ENCODE data around the gene LAMC2.
"Not testable (repeated sequence)": the region's sequence is repeated elsewhere in the genome, so short reads cannot be mapped to it uniquely, and the experiment has no call there.

Gene LAMC2

GRCh38 chr1:183273300-183273699 lies 87.2 kb downstream of the LAMC2 start:
- Histone ChIP-seq H3K9ac (ENCODE audit: low read depth in 1 of 2, low read length in 2 of 2) (no peak overlapping the region), H3K36me3 (ENCODE audit: control insufficient read depth in 2 of 2, insufficient read depth in 2 of 2, low read length in 2 of 2) (no peaks in the 10 kb centered on the region), H3K4me1 (ENCODE audit: control insufficient read depth in 2 of 2, insufficient read depth in 2 of 2, low read length in 2 of 2) (no peaks in the 10 kb centered on the region), H3K27ac (ENCODE audit: low read depth in 2 of 2, low read length in 2 of 2) (no peak overlapping the region), H3K9me3 (ENCODE audit: control insufficient read depth in 2 of 2, low read length in 2 of 2) (no peaks in the 10 kb centered on the region), H3K4me3 (ENCODE audit: low read length in 2 of 2) (no peak overlapping the region), H3K27me3 (ENCODE audit: control insufficient read depth in 2 of 2, insufficient read depth in 2 of 2, low read length in 2 of 2) (no peaks in the 10 kb centered on the region)

- not testable (repeated sequence) for H3K4me1 ChIP-seq (ENCODE audit: control insufficient read depth in 2 of 2, insufficient read depth in 2 of 2, low read length in 2 of 2); H3K27ac ChIP-seq (ENCODE audit: low read depth in 2 of 2, low read length in 2 of 2); H3K9me3 ChIP-seq (ENCODE audit: control insufficient read depth in 2 of 2, low read length in 2 of 2); H3K36me3 ChIP-seq (ENCODE audit: control insufficient read depth in 2 of 2, insufficient read depth in 2 of 2, low read length in 2 of 2); H3K9ac ChIP-seq (ENCODE audit: low read depth in 1 of 2, low read length in 2 of 2); H3K27me3 ChIP-seq (ENCODE audit: control insufficient read depth in 2 of 2, insufficient read depth in 2 of 2, low read length in 2 of 2); H3K4me3 ChIP-seq (ENCODE audit: low read length in 2 of 2)
Measured at GRCh38 chr1:183273984-183274383, 87.9 kb downstream of the LAMC2 start.

GRCh38 chr1:183274836-183275235 lies 88.8 kb downstream of the LAMC2 start:
- Histone ChIP-seq H3K4me1 (ENCODE audit: control insufficient read depth in 2 of 2, insufficient read depth in 2 of 2, low read length in 2 of 2) (no peaks in the 10 kb centered on the region), H3K9ac (ENCODE audit: low read depth in 1 of 2, low read length in 2 of 2) (no peak overlapping the region), H3K4me3 (ENCODE audit: low read length in 2 of 2) (no peak overlapping the region), H3K36me3 (ENCODE audit: control insufficient read depth in 2 of 2, insufficient read depth in 2 of 2, low read length in 2 of 2) (no peaks in the 10 kb centered on the region), H3K27ac (ENCODE audit: low read depth in 2 of 2, low read length in 2 of 2) (no peak overlapping the region), H3K9me3 (ENCODE audit: control insufficient read depth in 2 of 2, low read length in 2 of 2) (no peaks in the 10 kb centered on the region), H3K27me3 (ENCODE audit: control insufficient read depth in 2 of 2, insufficient read depth in 2 of 2, low read length in 2 of 2) (no peaks in the 10 kb centered on the region)

GRCh38 chr1:183275322-183275721 lies 89.3 kb downstream of the LAMC2 start:
- no peaks in the 10 kb centered on the region for H3K36me3 ChIP-seq (ENCODE audit: control insufficient read depth in 2 of 2, insufficient read depth in 2 of 2, low read length in 2 of 2)
- no peak overlapping the region for H3K4me3 ChIP-seq (ENCODE audit: low read length in 2 of 2)
- H3K9ac ChIP-seq (ENCODE audit: low read depth in 1 of 2, low read length in 2 of 2): no peak overlapping the region
- H3K4me1 ChIP-seq (ENCODE audit: control insufficient read depth in 2 of 2, insufficient read depth in 2 of 2, low read length in 2 of 2): no peaks in the 10 kb centered on the region
- H3K27ac ChIP-seq (ENCODE audit: low read depth in 2 of 2, low read length in 2 of 2): no peak overlapping the region
- H3K9me3 ChIP-seq (ENCODE audit: control insufficient read depth in 2 of 2, low read length in 2 of 2): no peaks in the 10 kb centered on the region
- H3K27me3 ChIP-seq (ENCODE audit: control insufficient read depth in 2 of 2, insufficient read depth in 2 of 2, low read length in 2 of 2): no peaks in the 10 kb centered on the region

DNA sequence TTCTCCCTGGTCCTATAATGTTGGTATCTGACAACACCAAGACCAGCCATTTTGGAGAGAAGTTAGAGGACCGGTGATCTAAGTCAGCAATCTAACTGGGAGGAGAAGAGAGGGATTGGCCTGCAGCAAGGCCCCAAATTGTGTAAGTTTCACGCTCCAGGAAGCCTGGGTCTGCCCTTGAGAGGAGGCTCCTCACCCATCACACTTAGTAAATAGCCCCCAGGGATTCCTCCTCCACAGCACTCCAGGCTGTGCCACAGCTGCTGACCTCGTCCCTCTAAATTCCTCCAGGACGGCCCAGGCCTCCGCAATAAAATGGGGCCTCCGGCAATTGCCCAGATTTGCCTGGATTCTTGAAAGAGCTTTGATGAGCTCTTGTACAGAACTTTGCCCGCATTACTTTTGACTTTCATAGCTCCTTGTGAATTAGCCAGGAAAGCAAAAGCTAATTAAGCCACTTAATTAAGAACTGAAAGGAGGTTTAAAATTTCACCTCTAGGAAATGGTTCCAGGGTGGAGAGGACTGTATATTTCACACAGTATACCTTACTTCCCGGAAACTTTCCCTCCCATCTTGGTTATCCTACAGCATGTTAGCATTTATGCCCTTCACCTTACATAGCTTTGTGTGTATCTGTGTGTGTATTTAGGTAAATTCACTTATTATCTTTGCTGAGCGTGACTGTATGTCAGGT lies 90.5 kb downstream of the LAMC2 start:
- H3K9ac ChIP-seq (ENCODE audit: low read depth in 1 of 2, low read length in 2 of 2): no peak overlapping the region
- H3K9me3 ChIP-seq (ENCODE audit: control insufficient read depth in 2 of 2, low read length in 2 of 2): no peaks in the 10 kb centered on the region
- no peaks in the 10 kb centered on the region for H3K36me3 ChIP-seq (ENCODE audit: control insufficient read depth in 2 of 2, insufficient read depth in 2 of 2, low read length in 2 of 2)
- no peaks in the 10 kb centered on the region for H3K4me1 ChIP-seq (ENCODE audit: control insufficient read depth in 2 of 2, insufficient read depth in 2 of 2, low read length in 2 of 2)
- H3K27me3 ChIP-seq (ENCODE audit: control insufficient read depth in 2 of 2, insufficient read depth in 2 of 2, low read length in 2 of 2): no peaks in the 10 kb centered on the region
- H3K4me3 ChIP-seq (ENCODE audit: low read length in 2 of 2): no peak overlapping the region
- H3K27ac ChIP-seq (ENCODE audit: low read depth in 2 of 2, low read length in 2 of 2): no peak overlapping the region

GRCh38 chr1:183277821-183278738 lies 92.0 kb downstream of the LAMC2 start:
- Histone ChIP-seq H3K4me1 (ENCODE audit: control insufficient read depth in 2 of 2, insufficient read depth in 2 of 2, low read length in 2 of 2) (no peaks in the 10 kb centered on the region), H3K27ac (ENCODE audit: low read depth in 2 of 2, low read length in 2 of 2) (no peak overlapping the region), H3K27me3 (ENCODE audit: control insufficient read depth in 2 of 2, insufficient read depth in 2 of 2, low read length in 2 of 2) (no peaks in the 10 kb centered on the region), H3K9me3 (ENCODE audit: control insufficient read depth in 2 of 2, low read length in 2 of 2) (no peaks in the 10 kb centered on the region), H3K4me3 (ENCODE audit: low read length in 2 of 2) (no peak overlapping the region), H3K9ac (ENCODE audit: low read depth in 1 of 2, low read length in 2 of 2) (no peak overlapping the region), H3K36me3 (ENCODE audit: control insufficient read depth in 2 of 2, insufficient read depth in 2 of 2, low read length in 2 of 2) (no peaks in the 10 kb centered on the region)

GRCh38 chr1:183278739-183279591 lies 92.9 kb downstream of the LAMC2 start:
- Histone ChIP-seq H3K36me3 (ENCODE audit: control insufficient read depth in 2 of 2, insufficient read depth in 2 of 2, low read length in 2 of 2) (no peaks in the 10 kb centered on the region), H3K4me3 (ENCODE audit: low read length in 2 of 2) (no peak overlapping the region), H3K9ac (ENCODE audit: low read depth in 1 of 2, low read length in 2 of 2) (no peak overlapping the region), H3K4me1 (ENCODE audit: control insufficient read depth in 2 of 2, insufficient read depth in 2 of 2, low read length in 2 of 2) (no peaks in the 10 kb centered on the region), H3K27me3 (ENCODE audit: control insufficient read depth in 2 of 2, insufficient read depth in 2 of 2, low read length in 2 of 2) (no peaks in the 10 kb centered on the region), H3K9me3 (ENCODE audit: control insufficient read depth in 2 of 2, low read length in 2 of 2) (no peaks in the 10 kb centered on the region), H3K27ac (ENCODE audit: low read depth in 2 of 2, low read length in 2 of 2) (peak overlapping the region in 1 of 2 donors; percentile 10)

DNA sequence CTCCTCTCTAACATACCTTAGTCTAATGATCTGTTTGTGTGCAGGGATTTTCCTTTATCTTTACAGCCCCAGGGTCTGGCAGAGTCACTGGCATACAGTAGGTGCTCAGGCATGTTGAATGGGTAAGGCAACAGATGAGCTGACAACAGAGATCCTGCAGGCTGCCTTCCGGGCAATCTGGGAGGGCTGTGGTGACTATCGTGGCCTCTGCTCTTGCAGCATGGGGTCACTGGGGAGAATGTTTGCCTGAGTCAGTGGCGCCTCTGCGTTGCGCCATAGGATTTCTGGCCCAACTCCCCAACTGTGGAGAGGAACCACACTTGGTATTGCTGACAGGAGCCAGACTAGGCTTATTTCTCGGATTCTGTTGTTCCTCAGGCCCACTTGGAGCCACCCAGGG lies 93.8 kb downstream of the LAMC2 start:
- no peaks in the 10 kb centered on the region for H3K36me3 ChIP-seq (ENCODE audit: control insufficient read depth in 2 of 2, insufficient read depth in 2 of 2, low read length in 2 of 2)
- peak overlapping the region in 1 of 2 donors; percentile 16 for H3K27ac ChIP-seq (ENCODE audit: low read depth in 2 of 2, low read length in 2 of 2)
- H3K4me3 ChIP-seq (ENCODE audit: low read length in 2 of 2): no peak overlapping the region
- no peaks in the 10 kb centered on the region for H3K9me3 ChIP-seq (ENCODE audit: control insufficient read depth in 2 of 2, low read length in 2 of 2)
- no peak overlapping the region for H3K9ac ChIP-seq (ENCODE audit: low read depth in 1 of 2, low read length in 2 of 2)
- H3K27me3 ChIP-seq (ENCODE audit: control insufficient read depth in 2 of 2, insufficient read depth in 2 of 2, low read length in 2 of 2): no peaks in the 10 kb centered on the region
- H3K4me1 ChIP-seq (ENCODE audit: control insufficient read depth in 2 of 2, insufficient read depth in 2 of 2, low read length in 2 of 2): no peaks in the 10 kb centered on the region

DNA sequence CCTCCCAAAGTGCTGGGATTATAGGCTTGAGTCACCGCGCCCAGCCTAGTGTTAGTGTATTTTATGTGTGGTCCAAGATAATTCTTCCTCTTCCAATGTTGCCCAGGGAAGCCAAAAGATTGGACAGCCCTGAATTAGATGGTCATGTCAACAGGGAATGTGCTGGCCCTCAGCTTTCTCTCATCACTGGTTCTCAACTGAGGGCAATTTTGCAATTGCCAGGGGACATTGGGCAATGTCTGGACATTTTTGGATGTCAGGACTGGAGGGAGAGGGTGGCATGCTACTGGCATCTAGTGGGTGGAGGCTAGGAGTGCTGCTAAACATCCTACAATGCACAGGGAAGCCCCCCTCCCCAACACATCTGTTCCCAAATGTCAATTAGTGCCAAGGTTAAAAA lies 95.0 kb downstream of the LAMC2 start:
- Histone ChIP-seq H3K4me3 (ENCODE audit: low read length in 2 of 2) (no peak overlapping the region), H3K27me3 (ENCODE audit: control insufficient read depth in 2 of 2, insufficient read depth in 2 of 2, low read length in 2 of 2) (no peaks in the 10 kb centered on the region), H3K9ac (ENCODE audit: low read depth in 1 of 2, low read length in 2 of 2) (no peak overlapping the region), H3K4me1 (ENCODE audit: control insufficient read depth in 2 of 2, insufficient read depth in 2 of 2, low read length in 2 of 2) (no peaks in the 10 kb centered on the region), H3K36me3 (ENCODE audit: control insufficient read depth in 2 of 2, insufficient read depth in 2 of 2, low read length in 2 of 2) (no peaks in the 10 kb centered on the region), H3K27ac (ENCODE audit: low read depth in 2 of 2, low read length in 2 of 2) (no peak overlapping the region), H3K9me3 (ENCODE audit: control insufficient read depth in 2 of 2, low read length in 2 of 2) (no peaks in the 10 kb centered on the region)

Data from mucosa of rectum (tissue), 2 donors.